AG09319 (cell line): ENCODE results near the gene SLC4A5.
A peak's percentile ranks its signal among the peaks of the same experiment; 100 is the strongest.
"Not testable (repeated sequence)": the region's sequence is repeated elsewhere in the genome, so short reads cannot be mapped to it uniquely, and the experiment has no call there.

Experiments
- DNase-seq: peaks from one replicate; pipeline ENCODE4 v3.0.0-alpha.2; 2010; ENCODE audit warnings: low read depth; ENCODE audit errors: extremely low read depth
- TF ChIP-seq, protein P1 (sequence below): IDR thresholded peaks from 2 replicates; pipeline ENCODE4 v1.5.1; 2011; ENCODE audit warnings: low read depth, mild to moderate bottlenecking, inconsistent platforms, low read length, moderate library complexity

SLC4A5 gene

DNA sequence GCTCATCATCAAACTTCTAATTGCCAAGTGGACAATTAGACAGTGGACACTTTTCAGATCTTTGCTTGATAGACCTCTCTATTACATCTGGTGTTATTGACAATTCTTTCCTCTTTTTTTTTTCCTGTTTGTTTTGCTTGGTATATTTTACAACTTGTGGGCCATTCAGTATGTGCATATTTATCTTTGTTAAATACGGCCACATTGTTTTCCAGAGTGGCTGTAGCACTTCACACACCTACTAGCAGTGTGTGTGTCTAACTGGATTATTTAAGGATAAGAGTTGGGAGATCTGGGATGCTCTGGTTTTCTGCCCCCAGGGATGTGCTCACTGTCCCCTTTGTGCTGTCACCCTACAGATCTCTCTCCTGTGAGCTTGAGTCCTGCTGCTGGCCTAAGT is 4.1 kb upstream of the SLC4A5 start:
- TF ChIP-seq, protein P1, sequence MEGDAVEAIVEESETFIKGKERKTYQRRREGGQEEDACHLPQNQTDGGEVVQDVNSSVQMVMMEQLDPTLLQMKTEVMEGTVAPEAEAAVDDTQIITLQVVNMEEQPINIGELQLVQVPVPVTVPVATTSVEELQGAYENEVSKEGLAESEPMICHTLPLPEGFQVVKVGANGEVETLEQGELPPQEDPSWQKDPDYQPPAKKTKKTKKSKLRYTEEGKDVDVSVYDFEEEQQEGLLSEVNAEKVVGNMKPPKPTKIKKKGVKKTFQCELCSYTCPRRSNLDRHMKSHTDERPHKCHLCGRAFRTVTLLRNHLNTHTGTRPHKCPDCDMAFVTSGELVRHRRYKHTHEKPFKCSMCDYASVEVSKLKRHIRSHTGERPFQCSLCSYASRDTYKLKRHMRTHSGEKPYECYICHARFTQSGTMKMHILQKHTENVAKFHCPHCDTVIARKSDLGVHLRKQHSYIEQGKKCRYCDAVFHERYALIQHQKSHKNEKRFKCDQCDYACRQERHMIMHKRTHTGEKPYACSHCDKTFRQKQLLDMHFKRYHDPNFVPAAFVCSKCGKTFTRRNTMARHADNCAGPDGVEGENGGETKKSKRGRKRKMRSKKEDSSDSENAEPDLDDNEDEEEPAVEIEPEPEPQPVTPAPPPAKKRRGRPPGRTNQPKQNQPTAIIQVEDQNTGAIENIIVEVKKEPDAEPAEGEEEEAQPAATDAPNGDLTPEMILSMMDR: no peak
- DNase-seq: no peak

DNA sequence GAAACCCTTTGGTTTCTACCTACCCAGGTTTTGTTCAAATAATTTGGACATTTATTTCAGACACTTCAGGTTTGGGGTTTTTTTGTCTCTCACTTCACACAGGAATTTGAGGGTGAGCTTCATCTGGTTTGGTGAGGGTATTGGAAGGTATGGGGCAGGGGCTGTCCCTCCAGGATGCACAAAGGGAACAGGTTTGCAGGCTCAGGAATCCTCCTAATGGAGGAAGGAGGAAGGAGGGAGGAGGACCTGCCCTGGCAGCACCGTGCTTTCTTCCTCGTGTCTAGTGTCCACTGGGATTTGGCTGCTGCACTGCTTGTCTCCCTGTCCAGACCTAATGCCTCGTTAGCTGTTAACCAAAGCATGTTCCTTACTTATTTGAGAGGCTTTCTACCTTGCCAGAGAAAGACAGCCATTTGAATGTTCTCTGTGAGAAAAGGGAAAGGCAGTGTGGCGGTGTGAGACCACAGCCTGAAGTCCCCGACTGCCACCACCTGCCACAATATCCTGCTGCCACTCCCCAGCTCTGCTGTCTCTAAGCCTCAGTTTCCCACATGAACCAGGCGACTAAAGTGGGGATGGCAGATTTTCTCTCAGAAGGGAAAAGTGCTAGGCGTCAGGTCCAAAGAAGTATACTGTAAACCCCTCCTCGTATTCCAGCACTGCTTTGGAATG is 2.2 kb upstream of the SLC4A5 start:
- TF ChIP-seq, protein P1: no peak

DNA sequence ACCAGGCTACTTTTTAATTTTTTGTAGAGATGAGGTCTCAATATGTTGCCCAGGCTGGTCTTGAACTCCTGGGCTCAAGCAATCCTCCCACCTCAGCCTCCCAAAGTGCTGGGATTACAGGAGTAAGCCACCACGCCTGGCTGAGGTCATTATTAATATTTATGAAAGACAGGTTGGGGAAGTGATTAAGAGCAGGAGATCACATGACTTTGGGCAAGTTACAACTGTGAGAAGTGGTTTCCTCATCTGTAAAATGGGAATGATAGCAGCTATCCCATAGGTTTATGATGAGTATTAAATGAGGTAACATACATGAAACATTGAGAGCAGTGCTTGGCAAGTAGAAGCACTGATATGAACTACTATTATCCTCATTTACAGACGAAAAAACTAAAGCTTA is 7.0 kb downstream of the SLC4A5 start:
- DNase-seq: not testable (repeated sequence)

More for the DNA sequence above, 2.2 kb upstream of the SLC4A5 start:
- no peak for DNase-seq

DNA sequence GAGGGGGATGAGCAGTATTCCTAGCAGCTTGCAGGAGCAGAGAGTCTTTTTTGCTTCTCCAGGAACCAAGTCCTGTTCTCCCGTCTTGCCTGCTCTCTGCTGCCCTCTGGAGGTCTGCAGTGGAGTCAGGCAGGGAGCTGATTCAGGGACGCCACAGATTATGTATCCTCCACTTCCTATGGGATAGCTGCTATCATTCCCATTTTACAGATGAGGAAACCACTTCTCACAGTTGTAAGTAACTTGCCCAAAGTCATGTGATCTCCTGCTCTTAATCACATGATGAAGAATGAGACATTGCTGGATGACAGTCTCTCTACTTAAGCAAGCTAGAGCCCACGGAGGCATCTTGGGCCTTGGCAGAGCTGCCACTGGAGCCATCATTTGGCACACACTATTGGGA is 8.3 kb downstream of the SLC4A5 start:
- TF ChIP-seq, protein P1: peak; percentile 93
- DNase-seq: peak; percentile 32

DNA sequence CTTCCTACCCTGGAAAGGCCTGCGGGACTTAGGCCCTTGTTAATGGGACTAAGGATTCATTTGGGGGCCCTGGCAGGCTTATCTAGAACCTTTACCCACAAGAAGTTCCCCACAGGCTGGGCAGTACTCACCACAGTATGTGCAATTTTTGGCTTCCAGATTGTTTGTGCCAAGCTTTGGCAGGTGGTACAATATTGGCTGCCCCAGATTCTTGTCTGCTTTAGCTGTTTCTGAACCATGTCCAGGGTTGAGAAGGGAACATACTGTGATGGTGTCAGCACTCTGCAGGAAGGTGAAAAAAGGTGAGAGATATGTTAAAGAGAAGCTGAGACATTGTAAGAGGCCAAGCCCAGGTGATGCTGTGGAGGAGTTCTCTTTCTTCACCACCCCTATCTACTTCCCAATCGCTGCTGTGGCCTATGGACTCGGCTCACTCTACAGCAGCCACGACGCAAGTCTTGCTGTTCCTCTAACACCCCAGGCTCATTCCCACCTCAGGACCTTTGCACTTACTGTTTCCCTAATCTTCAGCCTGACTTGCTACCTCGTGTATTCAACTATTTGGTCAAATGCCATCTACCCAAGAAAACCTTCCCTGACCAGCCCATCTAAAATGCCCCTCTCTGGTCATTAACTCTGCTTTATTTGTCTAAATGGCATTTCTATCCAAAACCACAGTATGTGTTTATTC is 9.2 kb downstream of the SLC4A5 start:
- no peak for DNase-seq
- TF ChIP-seq, protein P1: no peak

GRCh38 chr2:74333175-74333574 is 10.0 kb downstream of the SLC4A5 start:
- peak; percentile 2 for DNase-seq
- TF ChIP-seq, protein P1: peak; percentile 50

GRCh38 chr2:74332550-74333174 is 10.6 kb downstream of the SLC4A5 start:
- TF ChIP-seq, protein P1: no peak
- DNase-seq: no peak
